HepG2 (cell line): Measurements from ENCODE around the gene FTSJ1. TPM values are rescaled to one million over a fixed set of nuclear protein-coding genes. Genes with fewer than 3 reads are reported as not detected.

Experiments
- ATAC-seq: fragments of 200-7000 bp; cut with Tn5 transposase; 3 replicates; pipeline ENCODE4 v1.9.1; 2020; ENCODE audit warnings: mild to moderate bottlenecking, moderate library complexity
- BruUV-seq: library from RNA; stranded (reverse); fragments of 400-500 nt; replicated peaks from 2 replicates; lab custom pipeline; 2021; lab: Mats Ljungman, UMichigan
- CTCF ChIA-PET: fragments of 300-600 bp; formaldehyde crosslinking; extraction: SDS; loops from one replicate; lab custom pipeline; 2021; ENCODE audit warnings: low total read pairs, inconsistent platforms, low intra/inter-chr PET ratio; lab: Yijun Ruan, JAX
- POLR2A ChIA-PET: fragments of 350-600 bp; sonication (Branson Sonifier 250); formaldehyde crosslinking; loops from one replicate; lab custom pipeline; 2020; ENCODE audit warnings: antibody characterized with exemption, inconsistent platforms; lab: Yijun Ruan, JAX
- DNase-seq: peaks from one replicate; pipeline ENCODE4 v3.0.0-alpha.2; 2015; ENCODE audit warnings: low spot score
- FAIRE-seq: peaks from 3 replicates; lab custom pipeline; 2011; peaks lifted over from hg19 to GRCh38; lab: Jason Lieb, UNC
- H2AFZ ChIP-seq: one replicate; pipeline ENCODE4 v1.6.1; 2011; ENCODE audit warnings: low read length, inconsistent platforms
- H3K27ac ChIP-seq: fragments of 300-600 bp; 3 replicates; pipeline ENCODE4 v1.8.0; 2011; ENCODE audit warnings: mixed run types, mild to moderate bottlenecking, mixed read lengths, low read length, inconsistent platforms; ENCODE audit not compliant: insufficient read depth; ENCODE audit errors: extremely low read length
- H3K27me3 ChIP-seq, 2 experiments: fragments of 200-600 bp in 1 of 2; 2 replicates in 1 of 2; 3 replicates in 1 of 2; pipeline versions ENCODE4 v1.6.0 to v1.8.0; 2011; ENCODE audit warnings: low read length in 2 of 2, mild to moderate bottlenecking in 2 of 2, moderate library complexity in 2 of 2, inconsistent platforms in 1 of 2; ENCODE audit not compliant: insufficient read depth in 2 of 2, control insufficient read depth in 1 of 2
- H3K36me3 ChIP-seq, 2 experiments: fragments of 200-600 bp in 1 of 2; replicated peaks in 1 of 2; 2 replicates in 1 of 2; 3 replicates in 1 of 2; pipeline versions ENCODE4 v1.5.1 to v1.8.0; 2011; ENCODE audit warnings: low read length in 2 of 2, inconsistent platforms in 1 of 2; ENCODE audit not compliant: insufficient read depth in 2 of 2, control insufficient read depth in 1 of 2
- H3K4me1 ChIP-seq: 2 replicates; pipeline ENCODE4 v1.5.1; 2012; ENCODE audit warnings: low read length, inconsistent platforms; ENCODE audit not compliant: insufficient read depth
- H3K4me2 ChIP-seq: 2 replicates; pipeline ENCODE4 v1.6.0; 2011; ENCODE audit warnings: low read depth, low read length, inconsistent platforms
- H3K4me3 ChIP-seq, 3 experiments: fragments of 200-600 bp in 1 of 3; sonication (generic), shearing (Covaris generic) in 1 of 3; replicated peaks in 1 of 3; 2 replicates each; pipeline ENCODE4 v1.5.1; 2011 to 2016; ENCODE audit warnings: low read length in 3 of 3, inconsistent platforms in 2 of 3, low read depth in 2 of 3, mild to moderate bottlenecking in 2 of 3, control low read depth in 1 of 3, mixed read lengths in 1 of 3; ENCODE audit not compliant: insufficient read depth in 1 of 3
- H3K79me2 ChIP-seq: one replicate; pipeline ENCODE4 v1.6.1; 2011; ENCODE audit warnings: low read length, inconsistent platforms; ENCODE audit not compliant: insufficient read depth
- H3K9ac ChIP-seq: 2 replicates; pipeline ENCODE4 v1.6.0; 2011; ENCODE audit warnings: mild to moderate bottlenecking, low read depth, low read length, inconsistent platforms; ENCODE audit not compliant: insufficient read depth
- H3K9me3 ChIP-seq: 2 replicates; pipeline ENCODE4 v1.5.1; 2012; ENCODE audit warnings: mild to moderate bottlenecking, low read length
- H4K20me1 ChIP-seq: 2 replicates; pipeline ENCODE4 v1.6.0; 2011; ENCODE audit warnings: inconsistent platforms, mild to moderate bottlenecking, low read length, moderate library complexity; ENCODE audit not compliant: insufficient read depth
- EZH2 ChIP-seq: conservative IDR thresholded peaks from 2 replicates; pipeline ENCODE4 v1.6.1; 2012; ENCODE audit warnings: mild to moderate bottlenecking, low read depth, low read length, moderate library complexity
- GATAD2A ChIP-seq: IDR thresholded peaks from 2 replicates; pipeline ENCODE4 v1.6.1; 2016
- HIVEP1 ChIP-seq: sonication (generic); formaldehyde crosslinking; IDR thresholded peaks from 2 replicates; pipeline ENCODE4 v1.4.0; 2020; ENCODE audit warnings: mild to moderate bottlenecking, missing genetic modification reagents
- KAT2B ChIP-seq: fragments of 150-350 bp; IDR thresholded peaks from 2 replicates; pipeline ENCODE4 v1.6.1; 2014; ENCODE audit warnings: low read depth, low read length, borderline replicate concordance
- KLF13 ChIP-seq: sonication (generic); formaldehyde crosslinking; IDR thresholded peaks from 2 replicates; pipeline ENCODE4 v1.4.0; 2020; ENCODE audit warnings: mild to moderate bottlenecking, missing genetic modification reagents
- RBM22 ChIP-seq: fragments of 200-400 bp; formaldehyde crosslinking; optimal IDR thresholded peaks from 2 replicates; pipeline ENCODE3; 2017; ENCODE audit warnings: mild to moderate bottlenecking, low read length, moderate library complexity
- RFXAP ChIP-seq: sonication (generic); formaldehyde crosslinking; IDR thresholded peaks from 2 replicates; pipeline ENCODE4 v1.4.0; 2020; ENCODE audit warnings: missing genetic modification reagents, borderline replicate concordance
- SCMH1 ChIP-seq: sonication (generic); formaldehyde crosslinking; IDR thresholded peaks from 2 replicates; pipeline ENCODE4 v1.9.0; 2021; ENCODE audit warnings: missing genetic modification reagents, mild to moderate bottlenecking, borderline replicate concordance
- SSRP1 ChIP-seq: IDR thresholded peaks from 2 replicates; pipeline ENCODE4 v1.6.1; 2016; ENCODE audit warnings: control low read depth
- THAP11 ChIP-seq: IDR thresholded peaks from 2 replicates; pipeline ENCODE4 v1.6.1; 2016; ENCODE audit warnings: missing biosample characterization, missing genetic modification reagents
- ZFYVE20 ChIP-seq: sonication (generic); formaldehyde crosslinking; IDR thresholded peaks from 2 replicates; pipeline ENCODE4 v1.8.0; 2023; ENCODE audit warnings: low read depth, mild to moderate bottlenecking, moderate library complexity, missing genetic modification reagents, borderline replicate concordance
- ZNF138 ChIP-seq: sonication (generic); formaldehyde crosslinking; IDR thresholded peaks from 2 replicates; pipeline ENCODE4 v1.5.0; 2020; ENCODE audit warnings: mild to moderate bottlenecking, low read depth, missing genetic modification reagents
- ZNF644 ChIP-seq: IDR thresholded peaks from 2 replicates; pipeline ENCODE4 v1.6.1; 2016; ENCODE audit warnings: low read depth
- WGBS: methylation state at CpG from one replicate; pipeline ENCODE4 v1.1.6; 2017; ENCODE audit warnings: low lambda C conversion rate; 5-methylcytosine and 5-hydroxymethylcytosine counted together
- in situ Hi-C: cut with HindIII; loops from 2 replicates; pipeline ENCODE4 v1.10.0; 2017; ENCODE audit warnings: low pct_unique_long_range_greater_than_20kb; ENCODE audit not compliant: extremely low pct_ligation_motif_present
- intact Hi-C: fragments of 100-400 bp; cut with micrococcal nuclease; formaldehyde crosslinking; loops from one replicate; pipeline ENCODE4 v1.10.0; 2022; ENCODE audit not compliant: unreplicated experiment
- polyA plus RNA-seq, 8 experiments: library from polyadenylated mRNA; depleted of rRNA in 3 of 8; stranded (reverse) in 7 of 8; unstranded in 1 of 8; fragments of >200 nt; fragmentation: Illumina TruSeq in 4 of 8; extraction: Trizol in 4 of 8; gene quantifications; 2 replicates each; pipeline versions ENCODE4 v1.2.1 to v1.2.3, GENCODE V29; 2011 to 2016; ENCODE audit warnings: low read depth in 4 of 8, missing spikeins in 1 of 8, mixed read lengths in 1 of 8; ENCODE audit not compliant: insufficient read depth in 1 of 8
- total RNA-seq, 5 experiments: library from RNA; depleted of rRNA; stranded (reverse); fragments of >200 nt; fragmentation: Illumina TruSeq; extraction: Trizol; gene quantifications; 2 replicates each; pipeline ENCODE4 v1.2.3, GENCODE V29; 2016; ENCODE audit warnings: low read depth in 1 of 5
- TF ChIP-seq, protein P1 (sequence below): sonication (generic); formaldehyde crosslinking; IDR thresholded peaks from 2 replicates; pipeline ENCODE4 v1.5.0; 2020; ENCODE audit warnings: missing genetic modification reagents
- TF ChIP-seq, protein P2 (sequence below), 2 experiments: sonication (generic) in 1 of 2; formaldehyde crosslinking in 1 of 2; IDR thresholded peaks; 2 replicates each; pipeline versions ENCODE4 v1.4.0 to v1.6.1; 2018 to 2020; ENCODE audit warnings: missing genetic modification reagents in 2 of 2, borderline replicate concordance in 1 of 2, low read depth in 1 of 2, mild to moderate bottlenecking in 1 of 2, missing biosample characterization in 1 of 2
- TF ChIP-seq, protein P3 (sequence below): sonication (generic); formaldehyde crosslinking; IDR thresholded peaks from 2 replicates; pipeline ENCODE4; 2020; ENCODE audit warnings: missing genetic modification reagents, mild to moderate bottlenecking, borderline replicate concordance
- TF ChIP-seq, protein P4 (sequence below): sonication (generic); formaldehyde crosslinking; IDR thresholded peaks from 2 replicates; pipeline ENCODE4 v1.5.1; 2020; ENCODE audit warnings: mild to moderate bottlenecking, moderate library complexity, missing genetic modification reagents

FTSJ1 gene
- total and polyA plus RNA-seq, 2 of the 13 experiments (the other 11 are each of a cell fraction or from before 2014, with no cell fraction given): 30.3 to 37.9 TPM

DNA sequence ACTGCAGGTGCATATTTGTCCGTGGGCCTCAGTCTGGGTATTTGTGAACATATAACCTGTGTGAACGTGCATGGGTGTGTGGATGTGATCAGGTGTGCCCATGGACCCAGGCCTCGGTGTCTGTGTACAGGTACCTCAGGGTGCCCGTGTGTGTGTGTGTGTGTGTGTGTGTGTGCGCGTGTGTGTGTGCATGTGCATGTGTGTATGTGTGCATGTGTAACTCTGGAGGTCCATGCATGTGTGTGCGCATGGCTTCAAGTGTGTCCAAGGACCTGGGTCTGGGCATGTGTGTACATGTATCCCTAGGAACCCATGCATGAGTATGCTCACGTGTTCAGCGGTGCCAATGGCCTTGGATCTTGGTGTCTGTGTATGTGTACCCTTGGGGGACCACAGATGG lies 15.8 kb downstream of the FTSJ1 start (continued):
- TF ChIP-seq RFXAP (CRISPR knock-in tag) (no peak), RBM22 (no peak), SSRP1 (no peak), EZH2 (no peak), HIVEP1 (CRISPR knock-in tag) (no peak), SCMH1 (no peak), ZFYVE20 (CRISPR knock-in tag) (no peak)
- TF ChIP-seq, protein P1, sequence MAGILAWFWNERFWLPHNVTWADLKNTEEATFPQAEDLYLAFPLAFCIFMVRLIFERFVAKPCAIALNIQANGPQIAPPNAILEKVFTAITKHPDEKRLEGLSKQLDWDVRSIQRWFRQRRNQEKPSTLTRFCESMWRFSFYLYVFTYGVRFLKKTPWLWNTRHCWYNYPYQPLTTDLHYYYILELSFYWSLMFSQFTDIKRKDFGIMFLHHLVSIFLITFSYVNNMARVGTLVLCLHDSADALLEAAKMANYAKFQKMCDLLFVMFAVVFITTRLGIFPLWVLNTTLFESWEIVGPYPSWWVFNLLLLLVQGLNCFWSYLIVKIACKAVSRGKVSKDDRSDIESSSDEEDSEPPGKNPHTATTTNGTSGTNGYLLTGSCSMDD (CRISPR knock-in tag): no peak
- TF ChIP-seq, protein P2, sequence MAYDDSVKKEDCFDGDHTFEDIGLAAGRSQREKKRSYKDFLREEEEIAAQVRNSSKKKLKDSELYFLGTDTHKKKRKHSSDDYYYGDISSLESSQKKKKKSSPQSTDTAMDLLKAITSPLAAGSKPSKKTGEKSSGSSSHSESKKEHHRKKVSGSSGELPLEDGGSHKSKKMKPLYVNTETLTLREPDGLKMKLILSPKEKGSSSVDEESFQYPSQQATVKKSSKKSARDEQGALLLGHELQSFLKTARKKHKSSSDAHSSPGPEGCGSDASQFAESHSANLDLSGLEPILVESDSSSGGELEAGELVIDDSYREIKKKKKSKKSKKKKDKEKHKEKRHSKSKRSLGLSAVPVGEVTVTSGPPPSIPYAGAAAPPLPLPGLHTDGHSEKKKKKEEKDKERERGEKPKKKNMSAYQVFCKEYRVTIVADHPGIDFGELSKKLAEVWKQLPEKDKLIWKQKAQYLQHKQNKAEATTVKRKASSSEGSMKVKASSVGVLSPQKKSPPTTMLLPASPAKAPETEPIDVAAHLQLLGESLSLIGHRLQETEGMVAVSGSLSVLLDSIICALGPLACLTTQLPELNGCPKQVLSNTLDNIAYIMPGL (CRISPR knock-in tag; IDR thresholded peaks at IDR 0.05; ENCODE audit: borderline replicate concordance in 1 of 2, low read depth in 1 of 2): no peak

DNA sequence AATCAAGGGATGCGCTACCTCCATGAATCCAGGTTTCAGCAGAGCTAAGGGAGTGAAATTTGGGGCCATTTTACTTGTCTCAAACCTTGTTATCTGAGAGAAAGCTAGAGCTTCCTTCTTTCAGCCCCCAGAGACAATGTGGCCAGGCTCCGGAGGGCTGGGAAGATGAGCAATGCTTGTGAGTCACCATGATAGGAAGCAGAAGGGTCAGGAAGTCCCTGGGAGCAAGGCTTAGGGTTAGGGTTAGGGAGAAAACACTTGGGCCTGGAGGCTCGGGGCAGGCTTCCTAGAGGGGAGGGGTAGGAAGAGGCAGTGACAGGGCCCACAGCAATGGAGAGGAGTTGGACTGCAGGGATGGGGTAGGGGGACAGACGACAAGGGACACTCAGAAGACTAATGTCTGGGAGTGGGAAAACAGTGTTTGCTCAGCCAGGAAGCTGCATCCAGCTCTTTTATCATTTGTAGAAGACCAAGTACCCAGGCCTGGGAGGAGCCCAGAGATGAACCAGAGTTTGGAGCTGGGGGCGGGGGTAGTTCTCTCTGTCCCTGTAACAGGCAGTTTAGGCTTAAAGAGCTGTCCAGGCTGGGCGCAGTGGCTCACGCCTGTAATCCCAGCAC lies 16.4 kb downstream of the FTSJ1 start:
- no peak overlapping the region for H3K27ac ChIP-seq
- H3K4me3 ChIP-seq: no peak overlapping the region
- no peak overlapping the region for H3K4me2 ChIP-seq
- no peaks in the 10 kb centered on the region for H3K36me3 ChIP-seq
- no peaks in the 10 kb centered on the region for H3K9me3 ChIP-seq
- in situ Hi-C loops (loop anchor here (5.0 kb wide), 1 partner anchor 410 kb away; no protein-coding TSS in a partner anchor), intact Hi-C loops (loop anchor here (10.0 kb wide), 1 partner anchor 408 kb away; no protein-coding TSS in a partner anchor)
- H3K27me3 ChIP-seq: no peaks in the 10 kb centered on the region; a peak in 1 of 5 replicates
- no peak overlapping the region for H3K9ac ChIP-seq
- H2AFZ ChIP-seq: no peak overlapping the region
- H3K4me1 ChIP-seq: peaks cover 26% of the 10 kb centered on the region
- no TSS peak for BruUV-seq
- DNase-seq (no peak), ATAC-seq (no peak), FAIRE-seq (no peak)
- 25% methylated on average over 4 of the region's 7 CpGs for WGBS
- no peaks in the 10 kb centered on the region for H3K79me2 ChIP-seq
- no peaks in the 10 kb centered on the region for H4K20me1 ChIP-seq
- CTCF ChIA-PET: no interaction called here
- POLR2A ChIA-PET: interaction anchor here (2.9 kb wide), 1 partner anchor 23 kb away, joined by 16 read pairs; the partner anchor contains the start of gene SLC38A5
- no peak for TF ChIP-seq KLF13 (CRISPR knock-in tag)
- TF ChIP-seq ZNF138 (CRISPR knock-in tag): no peak
- no peak for TF ChIP-seq GATAD2A (CRISPR knock-in tag)
- TF ChIP-seq KAT2B: no peak
- no peak for TF ChIP-seq THAP11
- TF ChIP-seq, protein P3, sequence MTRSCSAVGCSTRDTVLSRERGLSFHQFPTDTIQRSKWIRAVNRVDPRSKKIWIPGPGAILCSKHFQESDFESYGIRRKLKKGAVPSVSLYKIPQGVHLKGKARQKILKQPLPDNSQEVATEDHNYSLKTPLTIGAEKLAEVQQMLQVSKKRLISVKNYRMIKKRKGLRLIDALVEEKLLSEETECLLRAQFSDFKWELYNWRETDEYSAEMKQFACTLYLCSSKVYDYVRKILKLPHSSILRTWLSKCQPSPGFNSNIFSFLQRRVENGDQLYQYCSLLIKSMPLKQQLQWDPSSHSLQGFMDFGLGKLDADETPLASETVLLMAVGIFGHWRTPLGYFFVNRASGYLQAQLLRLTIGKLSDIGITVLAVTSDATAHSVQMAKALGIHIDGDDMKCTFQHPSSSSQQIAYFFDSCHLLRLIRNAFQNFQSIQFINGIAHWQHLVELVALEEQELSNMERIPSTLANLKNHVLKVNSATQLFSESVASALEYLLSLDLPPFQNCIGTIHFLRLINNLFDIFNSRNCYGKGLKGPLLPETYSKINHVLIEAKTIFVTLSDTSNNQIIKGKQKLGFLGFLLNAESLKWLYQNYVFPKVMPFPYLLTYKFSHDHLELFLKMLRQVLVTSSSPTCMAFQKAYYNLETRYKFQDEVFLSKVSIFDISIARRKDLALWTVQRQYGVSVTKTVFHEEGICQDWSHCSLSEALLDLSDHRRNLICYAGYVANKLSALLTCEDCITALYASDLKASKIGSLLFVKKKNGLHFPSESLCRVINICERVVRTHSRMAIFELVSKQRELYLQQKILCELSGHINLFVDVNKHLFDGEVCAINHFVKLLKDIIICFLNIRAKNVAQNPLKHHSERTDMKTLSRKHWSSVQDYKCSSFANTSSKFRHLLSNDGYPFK (CRISPR knock-in tag): no peak
- TF ChIP-seq ZNF644 (CRISPR knock-in tag): no peak
- TF ChIP-seq, protein P4, sequence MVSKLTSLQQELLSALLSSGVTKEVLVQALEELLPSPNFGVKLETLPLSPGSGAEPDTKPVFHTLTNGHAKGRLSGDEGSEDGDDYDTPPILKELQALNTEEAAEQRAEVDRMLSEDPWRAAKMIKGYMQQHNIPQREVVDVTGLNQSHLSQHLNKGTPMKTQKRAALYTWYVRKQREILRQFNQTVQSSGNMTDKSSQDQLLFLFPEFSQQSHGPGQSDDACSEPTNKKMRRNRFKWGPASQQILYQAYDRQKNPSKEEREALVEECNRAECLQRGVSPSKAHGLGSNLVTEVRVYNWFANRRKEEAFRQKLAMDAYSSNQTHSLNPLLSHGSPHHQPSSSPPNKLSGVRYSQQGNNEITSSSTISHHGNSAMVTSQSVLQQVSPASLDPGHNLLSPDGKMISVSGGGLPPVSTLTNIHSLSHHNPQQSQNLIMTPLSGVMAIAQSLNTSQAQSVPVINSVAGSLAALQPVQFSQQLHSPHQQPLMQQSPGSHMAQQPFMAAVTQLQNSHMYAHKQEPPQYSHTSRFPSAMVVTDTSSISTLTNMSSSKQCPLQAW (CRISPR knock-in tag): no peak
